GM12878 (cell line): Measurements from ENCODE around the gene B3GNT8.

Experiments
- SIN3A ChIP-seq: IDR thresholded peaks from 2 replicates; pipeline ENCODE4 v1.6.1; 2012; ENCODE audit warnings: low read depth, low read length, improper control_type of control experiment
- SP1 ChIP-seq: IDR thresholded peaks from one replicate; pipeline ENCODE4 v1.6.1; 2011; ENCODE audit warnings: low read depth, low read length
- TF ChIP-seq, protein P1 (sequence below): fragments of 450-650 bp; IDR thresholded peaks from 2 replicates; pipeline ENCODE4 v1.6.1; 2016; ENCODE audit warnings: mild to moderate bottlenecking, moderate library complexity, borderline replicate concordance
- TF ChIP-seq, protein P2 (sequence below), 3 experiments: IDR thresholded peaks in 2 of 3; conservative IDR thresholded peaks in 1 of 3; 2 replicates each; pipeline ENCODE4 v1.5.1; 2011; ENCODE audit warnings: low read depth in 3 of 3, low read length in 3 of 3, mild to moderate bottlenecking in 3 of 3, control low read depth in 2 of 3, moderate library complexity in 2 of 3, inconsistent platforms in 1 of 3, mixed read lengths in 1 of 3; ENCODE audit not compliant: control insufficient read depth in 2 of 3, insufficient read depth in 1 of 3; ENCODE audit errors: extremely low read depth in 1 of 3

DNA sequence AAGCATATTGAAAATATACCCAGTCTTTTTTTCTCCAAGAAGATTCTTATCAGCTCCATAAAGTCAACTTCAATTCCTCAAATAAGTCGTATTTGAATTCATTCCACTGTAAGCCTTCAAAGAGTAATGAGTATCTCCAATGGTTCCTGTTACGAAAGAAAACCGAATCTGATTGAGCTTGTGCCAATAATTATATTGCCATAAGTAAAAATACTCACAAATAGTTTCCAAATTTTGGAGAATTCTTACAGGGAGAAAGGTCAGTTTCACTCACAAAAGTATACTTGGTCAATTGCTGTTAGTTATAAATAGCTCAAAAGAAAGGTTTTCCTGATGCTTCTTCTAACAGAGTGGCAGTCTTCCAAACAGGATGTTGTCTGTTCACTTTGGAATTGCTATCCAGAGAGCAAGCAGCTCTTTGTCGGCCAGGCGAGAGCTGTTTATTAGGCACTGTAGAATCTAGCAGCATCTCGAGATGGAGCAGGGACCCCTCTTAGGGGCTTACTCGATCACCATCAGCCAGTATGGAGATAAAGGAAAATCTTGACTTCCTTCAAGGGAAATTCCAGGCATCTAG is 29.3 kb upstream of the B3GNT8 start:
- TF ChIP-seq, protein P1, sequence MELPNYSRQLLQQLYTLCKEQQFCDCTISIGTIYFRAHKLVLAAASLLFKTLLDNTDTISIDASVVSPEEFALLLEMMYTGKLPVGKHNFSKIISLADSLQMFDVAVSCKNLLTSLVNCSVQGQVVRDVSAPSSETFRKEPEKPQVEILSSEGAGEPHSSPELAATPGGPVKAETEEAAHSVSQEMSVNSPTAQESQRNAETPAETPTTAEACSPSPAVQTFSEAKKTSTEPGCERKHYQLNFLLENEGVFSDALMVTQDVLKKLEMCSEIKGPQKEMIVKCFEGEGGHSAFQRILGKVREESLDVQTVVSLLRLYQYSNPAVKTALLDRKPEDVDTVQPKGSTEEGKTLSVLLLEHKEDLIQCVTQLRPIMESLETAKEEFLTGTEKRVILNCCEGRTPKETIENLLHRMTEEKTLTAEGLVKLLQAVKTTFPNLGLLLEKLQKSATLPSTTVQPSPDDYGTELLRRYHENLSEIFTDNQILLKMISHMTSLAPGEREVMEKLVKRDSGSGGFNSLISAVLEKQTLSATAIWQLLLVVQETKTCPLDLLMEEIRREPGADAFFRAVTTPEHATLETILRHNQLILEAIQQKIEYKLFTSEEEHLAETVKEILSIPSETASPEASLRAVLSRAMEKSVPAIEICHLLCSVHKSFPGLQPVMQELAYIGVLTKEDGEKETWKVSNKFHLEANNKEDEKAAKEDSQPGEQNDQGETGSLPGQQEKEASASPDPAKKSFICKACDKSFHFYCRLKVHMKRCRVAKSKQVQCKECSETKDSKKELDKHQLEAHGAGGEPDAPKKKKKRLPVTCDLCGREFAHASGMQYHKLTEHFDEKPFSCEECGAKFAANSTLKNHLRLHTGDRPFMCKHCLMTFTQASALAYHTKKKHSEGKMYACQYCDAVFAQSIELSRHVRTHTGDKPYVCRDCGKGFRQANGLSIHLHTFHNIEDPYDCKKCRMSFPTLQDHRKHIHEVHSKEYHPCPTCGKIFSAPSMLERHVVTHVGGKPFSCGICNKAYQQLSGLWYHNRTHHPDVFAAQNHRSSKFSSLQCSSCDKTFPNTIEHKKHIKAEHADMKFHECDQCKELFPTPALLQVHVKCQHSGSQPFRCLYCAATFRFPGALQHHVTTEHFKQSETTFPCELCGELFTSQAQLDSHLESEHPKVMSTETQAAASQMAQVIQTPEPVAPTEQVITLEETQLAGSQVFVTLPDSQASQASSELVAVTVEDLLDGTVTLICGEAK = no peak
- TF ChIP-seq SP1 (no peak), SIN3A (no peak)
- TF ChIP-seq, protein P2, sequence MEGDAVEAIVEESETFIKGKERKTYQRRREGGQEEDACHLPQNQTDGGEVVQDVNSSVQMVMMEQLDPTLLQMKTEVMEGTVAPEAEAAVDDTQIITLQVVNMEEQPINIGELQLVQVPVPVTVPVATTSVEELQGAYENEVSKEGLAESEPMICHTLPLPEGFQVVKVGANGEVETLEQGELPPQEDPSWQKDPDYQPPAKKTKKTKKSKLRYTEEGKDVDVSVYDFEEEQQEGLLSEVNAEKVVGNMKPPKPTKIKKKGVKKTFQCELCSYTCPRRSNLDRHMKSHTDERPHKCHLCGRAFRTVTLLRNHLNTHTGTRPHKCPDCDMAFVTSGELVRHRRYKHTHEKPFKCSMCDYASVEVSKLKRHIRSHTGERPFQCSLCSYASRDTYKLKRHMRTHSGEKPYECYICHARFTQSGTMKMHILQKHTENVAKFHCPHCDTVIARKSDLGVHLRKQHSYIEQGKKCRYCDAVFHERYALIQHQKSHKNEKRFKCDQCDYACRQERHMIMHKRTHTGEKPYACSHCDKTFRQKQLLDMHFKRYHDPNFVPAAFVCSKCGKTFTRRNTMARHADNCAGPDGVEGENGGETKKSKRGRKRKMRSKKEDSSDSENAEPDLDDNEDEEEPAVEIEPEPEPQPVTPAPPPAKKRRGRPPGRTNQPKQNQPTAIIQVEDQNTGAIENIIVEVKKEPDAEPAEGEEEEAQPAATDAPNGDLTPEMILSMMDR (IDR thresholded peaks at IDR 0.05 in 2 of 3, conservative IDR thresholded peaks at IDR 0.05 in 1 of 3; ENCODE audit: control insufficient read depth in 2 of 3, extremely low read depth in 1 of 3, insufficient read depth in 1 of 3, low read depth in 3 of 3, low read length in 3 of 3) = no peak
